Skin of body (tissue), 2 donors: ENCODE measurements around the gene RNF126. TPM values are rescaled to one million over a fixed set of nuclear protein-coding genes. Genes with fewer than 3 reads are reported as not detected.
"Not testable (repeated sequence)": the region's sequence is repeated elsewhere in the genome, so short reads cannot be mapped to it uniquely, and the experiment has no call there.

ENCODE experiments used
- DNase-seq: peaks from one replicate; lab custom pipeline; 2025; lab: John Stamatoyannopoulos, UW
- total RNA-seq: library from RNA; depleted of rRNA; stranded (reverse); fragments of >200 nt; gene quantifications from one replicate; pipeline ENCODE4 v1.2.3, GENCODE V29; 2014

RNF126 gene
- total RNA-seq, 1 donor from 2014 or later: 17.5 TPM

GRCh38 chr19:613732-614567, 49.1 kb downstream of the RNF126 start:
- no peak for DNase-seq

- DNase-seq: no peak
Measured at GRCh38 chr19:612941-613340, 50.1 kb downstream of the RNF126 start.

- no peak for DNase-seq
Measured at GRCh38 chr19:611481-611868, 51.5 kb downstream of the RNF126 start.

GRCh38 chr19:610801-611480, 52.1 kb downstream of the RNF126 start:
- peak; percentile 23 for DNase-seq

GRCh38 chr19:610071-610800, 52.8 kb downstream of the RNF126 start:
- DNase-seq: no peak

- DNase-seq: no peak
Measured at GRCh38 chr19:609004-609346, 54.0 kb downstream of the RNF126 start.

GRCh38 chr19:608155-609003, 54.6 kb downstream of the RNF126 start:
- no peak for DNase-seq

- no peak for DNase-seq
Measured at GRCh38 chr19:607301-608154, 55.5 kb downstream of the RNF126 start.

GRCh38 chr19:605061-605971, 57.7 kb downstream of the RNF126 start:
- DNase-seq: not testable (repeated sequence)

GRCh38 chr19:604355-604754, 58.7 kb downstream of the RNF126 start:
- DNase-seq: no peak

- DNase-seq: not testable (repeated sequence)
Measured at GRCh38 chr19:603779-604178, 59.2 kb downstream of the RNF126 start.

- DNase-seq: not testable (repeated sequence)
Measured at GRCh38 chr19:603302-603639, 59.7 kb downstream of the RNF126 start.

GRCh38 chr19:602391-603301, 60.4 kb downstream of the RNF126 start:
- no peak for DNase-seq

- no peak for DNase-seq
Measured at GRCh38 chr19:601790-602189, 61.2 kb downstream of the RNF126 start.

GRCh38 chr19:601310-601709, 61.7 kb downstream of the RNF126 start:
- DNase-seq: no peak
